Activated CD8-positive, alpha-beta T cell treated with anti-CD3 and anti-CD28 coated beads, Interleukin-2, amount 10 ng/mL, durations not matched to agents 7 days and 5 days (primary cell): ENCODE data around the gene EXT2. TPM values are rescaled to one million over a fixed set of nuclear protein-coding genes. Genes with fewer than 3 reads are reported as not detected.

Source experiments
- ATAC-seq: fragments of 150-1000 bp; cut with Tn5 transposase; one replicate; pipeline ENCODE4 v1.10.0; 2021; ENCODE audit warnings: moderate library complexity
- CTCF ChIA-PET: fragments of 350-600 bp; sonication (Branson Sonifier 250); formaldehyde crosslinking; loops from one replicate; lab custom pipeline; 2021; ENCODE audit warnings: antibody characterized with exemption; lab: Charles Lee
- POLR2A ChIA-PET: fragments of 350-600 bp; sonication (Branson Sonifier 250); formaldehyde crosslinking; loops from one replicate; lab custom pipeline; 2021; ENCODE audit warnings: antibody characterized with exemption; lab: Charles Lee
- DNase-seq: peaks from one replicate; pipeline ENCODE4 v3.0.0-alpha.2; 2020
- H3K27ac Mint-ChIP-seq: one replicate; pipeline ENCODE4 v1.8.0; 2021; ENCODE audit warnings: mild to moderate bottlenecking, mixed read lengths
- H3K27me3 Mint-ChIP-seq: one replicate; pipeline ENCODE4 v1.8.0; 2021; ENCODE audit warnings: low read depth, mixed read lengths
- H3K36me3 Mint-ChIP-seq: one replicate; pipeline ENCODE4 v1.8.0; 2021; ENCODE audit warnings: low read depth, mixed read lengths
- H3K4me1 Mint-ChIP-seq: one replicate; pipeline ENCODE4 v1.8.0; 2021; ENCODE audit warnings: low read depth, mixed read lengths
- H3K4me3 Mint-ChIP-seq: one replicate; pipeline ENCODE4 v1.8.0; 2021; ENCODE audit warnings: mild to moderate bottlenecking, mixed read lengths
- H3K9me3 Mint-ChIP-seq: one replicate; pipeline ENCODE4 v1.8.0; 2022; ENCODE audit warnings: mixed read lengths; ENCODE audit not compliant: insufficient read depth
- total RNA-seq, 2 experiments: library from RNA; stranded (reverse); gene quantifications; one replicate each; pipeline ENCODE4 v1.2.3, GENCODE V29; 2021

The EXT2 gene
- total RNA-seq, 2 experiments from 2014 or later, result 18.4 to 22.5 TPM

DNA sequence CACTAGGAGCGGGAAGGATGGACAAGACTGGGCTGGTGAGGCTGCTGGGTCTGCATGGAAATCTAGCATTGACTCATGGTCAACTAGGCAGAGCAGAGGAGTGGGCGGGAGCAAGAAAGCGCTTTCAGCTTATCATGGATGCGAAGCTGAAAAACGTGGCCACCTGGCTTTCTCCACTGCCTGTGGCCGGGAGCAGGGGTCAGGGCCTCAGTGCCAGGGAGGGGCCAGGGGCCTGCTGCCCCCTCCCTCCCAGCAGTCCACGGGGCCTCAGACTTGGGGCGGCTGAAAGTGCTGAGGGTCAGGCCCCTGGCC lies 168.9 kb downstream of the EXT2 start:
- Mint-ChIP-seq H3K27me3 (no peaks in the 10 kb centered on the region), H3K9me3 (no peaks in the 10 kb centered on the region), H3K4me1 (no peaks in the 10 kb centered on the region), H3K27ac (no peak overlapping the region), H3K36me3 (no peaks in the 10 kb centered on the region), H3K4me3 (no peak overlapping the region)
- ChIA-PET POLR2A (no interaction called here), CTCF (no interaction called here)
- DNase-seq (no peak), ATAC-seq (no peak)

GRCh38 chr11:44264761-44265160 lies 169.3 kb downstream of the EXT2 start:
- Mint-ChIP-seq H3K4me1 (no peaks in the 10 kb centered on the region), H3K27ac (no peak overlapping the region), H3K36me3 (no peaks in the 10 kb centered on the region), H3K4me3 (no peak overlapping the region), H3K27me3 (no peaks in the 10 kb centered on the region), H3K9me3 (no peaks in the 10 kb centered on the region)
- DNase-seq, result no peak
- CTCF ChIA-PET, result no interaction called here
- POLR2A ChIA-PET, result no interaction called here
- no peak for ATAC-seq

DNA sequence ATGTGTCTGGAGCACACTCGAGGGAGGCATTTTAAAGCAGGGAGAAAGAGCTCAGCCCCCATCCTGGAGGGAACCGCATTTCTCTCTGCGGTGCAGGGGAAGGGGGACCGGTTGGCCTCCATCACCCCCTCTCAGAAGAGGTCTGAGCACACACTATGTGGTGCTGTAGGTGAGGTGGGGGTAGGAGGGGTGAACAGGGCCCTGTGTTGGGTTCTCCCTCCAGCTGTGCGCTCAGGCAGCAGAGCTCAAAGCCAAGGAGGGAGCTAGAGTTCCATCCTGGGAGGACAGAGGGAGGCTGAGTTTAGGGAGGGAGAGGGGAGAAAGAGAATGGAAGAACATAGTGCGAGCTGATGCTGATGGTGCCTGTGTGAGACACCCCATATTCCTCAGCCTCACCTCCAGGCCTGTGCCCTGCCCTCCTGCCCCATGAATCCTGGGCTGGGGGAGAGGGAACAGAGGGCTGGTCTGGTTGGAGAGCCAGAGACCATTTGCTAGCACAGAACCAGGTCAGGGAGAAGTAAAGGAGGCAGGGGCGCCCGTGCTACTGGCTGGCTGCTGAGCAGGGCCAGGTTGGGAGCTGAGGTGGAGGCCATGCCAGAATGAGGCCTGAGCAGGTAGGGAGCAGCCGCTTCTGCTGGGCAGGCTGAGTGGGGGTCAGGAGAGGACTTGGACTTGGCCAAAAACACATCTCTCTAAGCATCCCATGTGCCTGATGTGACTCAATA lies 170.7 kb downstream of the EXT2 start:
- Mint-ChIP-seq H3K27me3 (no peaks in the 10 kb centered on the region), H3K27ac (no peak overlapping the region), H3K4me1 (no peaks in the 10 kb centered on the region), H3K4me3 (no peak overlapping the region), H3K36me3 (no peaks in the 10 kb centered on the region), H3K9me3 (no peaks in the 10 kb centered on the region)
- ChIA-PET CTCF (interaction anchor here (2.4 kb wide), 1 partner anchor 20 kb away, joined by 6 read pairs; no protein-coding TSS in a partner anchor), POLR2A (interaction anchor here (0.9 kb wide), 1 partner anchor 8 kb away, joined by 3 read pairs; no protein-coding TSS in a partner anchor)
- ATAC-seq (no peak), DNase-seq (no peak)

DNA sequence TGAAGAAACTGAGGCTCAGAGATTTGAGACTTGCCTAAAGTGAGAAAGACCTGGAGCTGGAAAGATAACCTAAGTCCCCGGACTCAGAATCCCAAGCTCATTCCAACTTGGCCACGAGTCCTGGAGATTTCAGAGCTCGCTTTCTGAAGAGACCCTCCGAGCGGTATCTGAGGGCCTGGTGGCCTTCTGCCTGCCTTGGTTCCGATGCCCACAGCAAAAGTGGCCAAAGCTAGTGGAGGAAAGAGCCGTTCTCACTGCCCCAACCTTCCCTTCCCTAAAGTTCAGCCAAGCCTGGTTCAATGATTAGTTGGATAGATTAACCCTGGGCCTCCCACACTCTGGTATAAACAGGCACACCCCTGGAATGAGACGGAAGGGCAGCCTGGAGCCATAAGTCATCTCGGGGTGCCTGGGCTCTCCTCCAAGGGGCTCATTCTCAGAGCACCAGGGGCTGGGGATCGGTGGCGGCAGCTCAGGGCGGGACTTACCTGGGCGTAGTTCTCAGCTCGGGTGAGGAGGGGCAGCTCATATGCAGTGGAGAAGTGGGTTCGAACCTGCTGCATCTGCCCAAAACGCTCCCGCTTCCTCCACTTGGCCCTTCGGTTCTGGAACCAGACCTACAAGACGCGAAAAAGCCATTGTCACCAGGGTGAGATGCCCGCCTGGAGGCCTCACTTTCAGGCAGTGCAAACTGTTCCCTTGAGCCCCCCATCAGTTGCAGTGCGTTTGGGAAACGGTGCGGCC lies 171.7 kb downstream of the EXT2 start:
- no peaks in the 10 kb centered on the region for H3K27me3 Mint-ChIP-seq
- no peaks in the 10 kb centered on the region for H3K36me3 Mint-ChIP-seq
- CTCF ChIA-PET, result interaction anchor here (1.0 to 2.4 kb wide), 3 partner anchors 19 to 158 kb away, joined by 3 to 6 read pairs (median 4); no protein-coding TSS in a partner anchor
- POLR2A ChIA-PET, result interaction anchor here (0.9 kb wide), 1 partner anchor 9 kb away, joined by 3 read pairs; no protein-coding TSS in a partner anchor
- no peak overlapping the region for H3K27ac Mint-ChIP-seq
- ATAC-seq (no peak), DNase-seq (no peak)
- H3K4me1 Mint-ChIP-seq, result no peaks in the 10 kb centered on the region
- H3K9me3 Mint-ChIP-seq, result no peaks in the 10 kb centered on the region
- H3K4me3 Mint-ChIP-seq, result no peak overlapping the region

DNA sequence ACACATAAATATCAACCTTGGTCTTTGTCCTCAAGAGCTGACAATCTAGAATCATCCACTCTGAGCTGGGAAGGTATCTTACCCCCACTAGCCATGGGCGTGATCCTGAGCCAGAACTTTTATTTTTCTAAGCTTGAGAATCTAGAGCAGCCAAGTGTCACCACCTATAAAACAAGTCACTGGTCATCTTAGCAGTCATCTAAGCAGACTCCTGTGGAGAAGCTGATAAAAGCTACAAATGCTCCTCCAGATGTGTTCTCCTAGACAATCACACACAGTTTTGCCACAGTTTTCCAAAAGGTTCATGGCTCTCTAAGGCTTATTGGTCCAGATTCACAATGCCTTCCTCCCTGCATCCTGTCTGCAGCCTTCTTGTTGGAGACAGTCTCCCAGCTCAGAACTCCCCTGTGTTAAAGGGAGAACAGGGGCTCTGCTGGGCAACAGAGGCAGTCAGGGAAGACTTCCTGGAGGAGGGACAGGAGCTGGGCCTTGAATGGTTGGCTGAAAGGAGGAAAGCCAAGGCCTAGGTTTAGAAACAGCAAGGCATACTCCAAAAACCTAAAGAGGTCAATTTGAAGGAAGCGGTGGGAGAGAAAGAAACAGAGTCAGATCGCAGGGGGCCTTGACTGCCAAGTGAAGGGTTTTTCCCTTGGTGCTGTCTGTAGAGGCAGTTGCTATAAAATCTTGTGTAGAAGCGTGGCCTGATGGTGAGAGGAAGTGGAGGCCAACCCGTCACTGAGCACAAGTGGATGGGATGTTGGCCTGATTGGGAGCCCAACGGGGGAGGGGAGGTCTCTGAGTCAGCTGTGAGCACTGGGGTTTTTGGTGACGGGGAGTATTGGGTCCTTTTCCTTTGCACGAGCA lies 172.5 kb downstream of the EXT2 start:
- ATAC-seq, result no peak
- no peaks in the 10 kb centered on the region for H3K36me3 Mint-ChIP-seq
- ChIA-PET CTCF (interaction anchor here (1.0 to 2.4 kb wide), 4 partner anchors 18 to 174 kb away, joined by 3 to 6 read pairs (median 4); no protein-coding TSS in a partner anchor), POLR2A (no interaction called here)
- H3K27ac Mint-ChIP-seq, result no peak overlapping the region
- H3K27me3 Mint-ChIP-seq, result no peaks in the 10 kb centered on the region
- no peak for DNase-seq
- no peaks in the 10 kb centered on the region for H3K4me1 Mint-ChIP-seq
- no peak overlapping the region for H3K4me3 Mint-ChIP-seq
- H3K9me3 Mint-ChIP-seq, result no peaks in the 10 kb centered on the region

DNA sequence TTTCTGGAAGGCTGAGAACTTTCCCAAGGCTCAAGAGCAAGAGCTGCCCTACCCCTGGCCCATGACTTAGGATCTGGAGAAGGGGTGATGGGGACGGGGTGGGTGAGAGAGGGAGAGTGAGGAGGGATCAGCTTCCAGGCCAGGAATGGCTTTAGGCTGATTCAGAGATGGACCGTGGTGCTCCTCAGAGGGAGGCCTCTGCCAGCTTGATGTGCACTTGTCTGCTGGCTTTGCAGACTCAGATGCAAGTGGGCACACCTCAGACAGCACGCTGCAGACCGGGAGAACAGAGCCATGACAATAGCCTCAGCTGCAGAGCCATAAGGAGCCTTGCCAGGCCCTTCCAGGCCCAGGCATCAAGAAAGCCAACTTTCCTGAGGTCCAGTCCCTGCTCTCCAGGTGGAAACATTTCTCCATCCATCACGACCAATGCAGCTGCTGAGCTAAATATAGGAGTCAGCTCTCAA lies 173.2 kb downstream of the EXT2 start:
- no peaks in the 10 kb centered on the region for H3K27me3 Mint-ChIP-seq
- H3K36me3 Mint-ChIP-seq, result no peaks in the 10 kb centered on the region
- ATAC-seq (no peak), DNase-seq (no peak)
- CTCF ChIA-PET, result interaction anchor here (1.1 kb wide), 1 partner anchor 175 kb away, joined by 3 read pairs; no protein-coding TSS in a partner anchor
- no peaks in the 10 kb centered on the region for H3K9me3 Mint-ChIP-seq
- no peak overlapping the region for H3K4me3 Mint-ChIP-seq
- POLR2A ChIA-PET, result no interaction called here
- no peak overlapping the region for H3K27ac Mint-ChIP-seq
- H3K4me1 Mint-ChIP-seq, result no peaks in the 10 kb centered on the region

GRCh38 chr11:44269369-44270351 lies 174.2 kb downstream of the EXT2 start:
- H3K27me3 Mint-ChIP-seq, result no peaks in the 10 kb centered on the region
- no peak for DNase-seq
- POLR2A ChIA-PET, result no interaction called here
- no peak overlapping the region for H3K4me3 Mint-ChIP-seq
- no peaks in the 10 kb centered on the region for H3K4me1 Mint-ChIP-seq
- CTCF ChIA-PET, result interaction anchor here (0.8 to 1.1 kb wide), 2 partner anchors 17 to 176 kb away, joined by 3 read pairs; no protein-coding TSS in a partner anchor
- ATAC-seq, result no peak
- no peaks in the 10 kb centered on the region for H3K36me3 Mint-ChIP-seq
- no peaks in the 10 kb centered on the region for H3K9me3 Mint-ChIP-seq
- H3K27ac Mint-ChIP-seq, result no peak overlapping the region

- POLR2A ChIA-PET, result no interaction called here
- no peaks in the 10 kb centered on the region for H3K27me3 Mint-ChIP-seq
- no peak overlapping the region for H3K27ac Mint-ChIP-seq
These were observed 175.2 kb downstream of the EXT2 start for GRCh38 chr11:44270403-44271273.

GRCh38 chr11:44271286-44271685 lies 175.8 kb downstream of the EXT2 start:
- ChIA-PET POLR2A (no interaction called here), CTCF (no interaction called here)

More at GRCh38 chr11:44270403-44271273, 175.2 kb downstream of the EXT2 start:
- DNase-seq (no peak), ATAC-seq (no peak)
- Mint-ChIP-seq H3K36me3 (no peaks in the 10 kb centered on the region), H3K4me1 (no peaks in the 10 kb centered on the region), H3K4me3 (no peak overlapping the region), H3K9me3 (no peaks in the 10 kb centered on the region)
- CTCF ChIA-PET, result interaction anchor here (0.8 kb wide), 1 partner anchor 16 kb away, joined by 3 read pairs; no protein-coding TSS in a partner anchor

GRCh38 chr11:44274404-44274803 lies 178.9 kb downstream of the EXT2 start:
- no peaks in the 10 kb centered on the region for H3K36me3 Mint-ChIP-seq
- H3K9me3 Mint-ChIP-seq, result no peaks in the 10 kb centered on the region
- no peak overlapping the region for H3K4me3 Mint-ChIP-seq
- no peaks in the 10 kb centered on the region for H3K4me1 Mint-ChIP-seq
- H3K27me3 Mint-ChIP-seq, result no peaks in the 10 kb centered on the region
- DNase-seq (no peak), ATAC-seq (no peak)
- ChIA-PET POLR2A (no interaction called here), CTCF (no interaction called here)
- H3K27ac Mint-ChIP-seq, result no peak overlapping the region

More at GRCh38 chr11:44271286-44271685, 175.8 kb downstream of the EXT2 start:
- ATAC-seq (no peak), DNase-seq (no peak)
- no peaks in the 10 kb centered on the region for H3K4me1 Mint-ChIP-seq
- H3K27ac Mint-ChIP-seq, result no peak overlapping the region
- H3K4me3 Mint-ChIP-seq, result no peak overlapping the region
- no peaks in the 10 kb centered on the region for H3K27me3 Mint-ChIP-seq
- H3K9me3 Mint-ChIP-seq, result no peaks in the 10 kb centered on the region
- no peaks in the 10 kb centered on the region for H3K36me3 Mint-ChIP-seq
